ENCODE results near the gene NUDT12.

NUDT12 gene

DNA sequence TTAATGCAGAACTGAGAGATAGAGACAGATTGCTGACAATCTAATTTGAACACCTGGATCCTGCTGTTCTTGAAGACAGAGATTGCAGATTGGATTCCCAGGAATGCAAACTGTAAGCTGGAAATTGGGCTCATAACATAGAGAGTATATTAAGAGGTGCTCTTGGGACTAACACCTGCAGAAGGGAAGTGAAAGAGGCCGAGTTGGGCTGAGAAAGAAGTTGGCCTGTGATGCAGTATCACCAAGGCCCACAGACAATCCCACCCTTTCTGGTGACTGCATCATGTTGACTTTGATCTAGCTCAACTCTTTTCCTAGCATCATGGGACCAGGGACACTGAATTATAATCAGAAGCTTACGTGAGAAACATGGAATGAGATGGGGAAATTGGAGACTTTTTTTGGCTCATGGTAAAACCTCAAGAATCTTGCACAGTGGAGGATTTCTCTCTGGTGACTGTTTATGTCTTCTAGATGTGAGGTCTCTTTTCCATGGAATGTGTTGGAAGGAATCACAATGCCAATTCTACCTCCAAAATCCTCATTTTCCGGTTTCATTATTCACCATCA lies 36.5 kb upstream of the NUDT12 start:
- Mint-ChIP-seq H3K36me3 (ENCODE audit: low read depth) (no peaks in the 10 kb centered on the region), H3K9me3 (no peaks in the 10 kb centered on the region), H3K4me3 (no peak overlapping the region), H3K27me3 (ENCODE audit: low read depth) (no peaks in the 10 kb centered on the region), H3K4me1 (no peaks in the 10 kb centered on the region), H3K27ac (no peak overlapping the region)
- TF ChIP-seq, protein P1, sequence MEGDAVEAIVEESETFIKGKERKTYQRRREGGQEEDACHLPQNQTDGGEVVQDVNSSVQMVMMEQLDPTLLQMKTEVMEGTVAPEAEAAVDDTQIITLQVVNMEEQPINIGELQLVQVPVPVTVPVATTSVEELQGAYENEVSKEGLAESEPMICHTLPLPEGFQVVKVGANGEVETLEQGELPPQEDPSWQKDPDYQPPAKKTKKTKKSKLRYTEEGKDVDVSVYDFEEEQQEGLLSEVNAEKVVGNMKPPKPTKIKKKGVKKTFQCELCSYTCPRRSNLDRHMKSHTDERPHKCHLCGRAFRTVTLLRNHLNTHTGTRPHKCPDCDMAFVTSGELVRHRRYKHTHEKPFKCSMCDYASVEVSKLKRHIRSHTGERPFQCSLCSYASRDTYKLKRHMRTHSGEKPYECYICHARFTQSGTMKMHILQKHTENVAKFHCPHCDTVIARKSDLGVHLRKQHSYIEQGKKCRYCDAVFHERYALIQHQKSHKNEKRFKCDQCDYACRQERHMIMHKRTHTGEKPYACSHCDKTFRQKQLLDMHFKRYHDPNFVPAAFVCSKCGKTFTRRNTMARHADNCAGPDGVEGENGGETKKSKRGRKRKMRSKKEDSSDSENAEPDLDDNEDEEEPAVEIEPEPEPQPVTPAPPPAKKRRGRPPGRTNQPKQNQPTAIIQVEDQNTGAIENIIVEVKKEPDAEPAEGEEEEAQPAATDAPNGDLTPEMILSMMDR (IDR thresholded peaks at IDR 0.05; ENCODE audit: unreplicated experiment in 3 of 3) = no peak

DNA sequence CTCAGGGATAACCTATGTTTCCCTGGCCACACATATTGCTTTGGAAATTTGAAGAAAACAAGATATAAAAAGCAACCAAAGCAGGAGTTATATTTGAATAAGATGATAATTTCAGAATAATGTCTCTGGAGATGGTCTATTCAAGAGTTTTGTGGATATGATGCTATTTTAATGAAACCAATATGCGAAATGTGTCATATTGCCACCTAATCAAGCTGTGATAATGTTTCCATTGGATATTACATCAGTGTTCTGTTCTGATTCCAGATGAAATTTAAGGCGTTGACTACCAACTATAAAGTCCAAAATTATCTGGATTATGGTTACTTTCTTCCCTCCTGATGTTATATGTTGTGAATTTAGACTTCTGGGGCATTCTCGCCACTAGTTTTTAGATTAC lies 27.6 kb upstream of the NUDT12 start:
- TF ChIP-seq, protein P1 (IDR thresholded peaks at IDR 0.05; ENCODE audit: unreplicated experiment in 3 of 3) = no peak
- Mint-ChIP-seq H3K36me3 (ENCODE audit: low read depth) (no peaks in the 10 kb centered on the region), H3K27me3 (ENCODE audit: low read depth) (no peaks in the 10 kb centered on the region), H3K4me1 (no peaks in the 10 kb centered on the region), H3K4me3 (no peak overlapping the region), H3K27ac (no peak overlapping the region), H3K9me3 (no peaks in the 10 kb centered on the region)

DNA sequence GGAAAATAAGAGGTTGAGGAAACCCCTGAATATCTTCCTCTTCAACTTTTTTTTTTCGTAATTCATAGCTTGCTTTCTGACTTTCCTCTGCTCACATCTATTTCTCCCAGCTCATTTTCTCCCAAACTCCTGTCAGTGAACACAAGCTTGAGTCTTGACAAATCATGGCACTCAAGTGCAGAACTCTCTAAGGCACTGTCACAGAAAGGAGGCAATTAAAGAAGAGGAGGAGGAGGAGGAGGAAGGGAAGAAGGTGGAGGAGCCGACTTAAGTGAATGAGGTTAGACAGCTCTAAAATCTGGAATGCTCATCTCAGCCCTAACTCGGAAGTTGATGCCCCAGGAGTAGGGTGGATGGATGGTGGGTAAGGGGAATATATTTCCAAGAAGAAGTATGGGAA lies 27.2 kb upstream of the NUDT12 start:
- no peaks in the 10 kb centered on the region for H3K27me3 Mint-ChIP-seq (ENCODE audit: low read depth)
- no peaks in the 10 kb centered on the region for H3K4me1 Mint-ChIP-seq
- H3K4me3 Mint-ChIP-seq = no peak overlapping the region
- no peaks in the 10 kb centered on the region for H3K9me3 Mint-ChIP-seq
- TF ChIP-seq, protein P1 (IDR thresholded peaks at IDR 0.05; ENCODE audit: unreplicated experiment in 3 of 3) = no peak
- no peak overlapping the region for H3K27ac Mint-ChIP-seq
- no peaks in the 10 kb centered on the region for H3K36me3 Mint-ChIP-seq (ENCODE audit: low read depth)

DNA sequence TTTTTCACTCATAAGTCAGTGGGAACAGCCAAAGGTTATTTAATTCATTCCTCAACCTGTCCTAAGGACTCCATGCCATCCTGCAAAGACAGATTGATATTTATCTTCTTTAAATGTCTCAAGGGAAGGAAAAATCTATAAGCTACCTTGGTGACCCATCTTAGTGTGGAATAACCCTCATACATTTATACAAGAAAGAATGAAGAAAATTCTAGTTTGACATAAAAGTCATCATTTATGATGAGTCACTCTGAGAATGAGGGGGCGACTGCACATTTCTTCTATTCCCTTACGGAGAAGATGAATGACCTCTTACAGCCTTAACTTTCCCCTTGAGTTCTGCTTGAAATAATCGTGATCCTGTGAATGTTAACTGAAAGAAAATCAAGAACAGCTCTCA lies 26.8 kb upstream of the NUDT12 start:
- H3K27me3 Mint-ChIP-seq (ENCODE audit: low read depth) = no peaks in the 10 kb centered on the region
- no peak overlapping the region for H3K27ac Mint-ChIP-seq
- H3K4me3 Mint-ChIP-seq = no peak overlapping the region
- no peaks in the 10 kb centered on the region for H3K36me3 Mint-ChIP-seq (ENCODE audit: low read depth)
- H3K9me3 Mint-ChIP-seq = no peaks in the 10 kb centered on the region
- TF ChIP-seq, protein P1 (IDR thresholded peaks at IDR 0.05; ENCODE audit: unreplicated experiment in 3 of 3) = no peak
- no peaks in the 10 kb centered on the region for H3K4me1 Mint-ChIP-seq

DNA sequence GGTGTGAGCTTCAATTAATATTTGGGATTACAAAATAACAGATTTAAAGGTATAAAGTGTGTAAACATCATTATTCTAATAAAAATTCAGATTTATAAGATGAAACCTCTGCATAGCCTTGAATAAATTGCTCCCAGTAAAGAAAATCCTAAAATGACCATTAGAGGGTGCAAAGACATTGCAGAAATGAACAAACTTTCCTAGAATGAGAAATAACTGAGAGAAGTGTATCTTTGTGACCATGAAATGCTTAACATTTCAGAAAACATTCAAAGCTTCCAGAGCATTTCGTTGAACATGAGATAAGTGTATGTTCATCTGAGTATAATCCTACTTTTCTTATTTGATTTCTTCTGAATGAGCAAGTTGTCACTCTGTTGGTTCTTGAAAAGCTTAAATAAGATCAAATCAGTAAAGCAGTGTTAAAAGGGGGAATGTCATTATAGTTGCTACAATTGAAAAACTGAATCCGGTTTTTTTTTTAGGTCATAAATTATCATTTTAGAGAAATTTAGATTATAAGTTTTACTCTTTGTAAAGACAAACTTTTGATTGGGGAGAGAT lies 24.7 kb upstream of the NUDT12 start:
- TF ChIP-seq, protein P1 (IDR thresholded peaks at IDR 0.05; ENCODE audit: unreplicated experiment in 3 of 3) = peak; percentile 52 to 78 (median 67)
- Mint-ChIP-seq H3K4me1 (no peaks in the 10 kb centered on the region), H3K27me3 (ENCODE audit: low read depth) (no peaks in the 10 kb centered on the region), H3K9me3 (no peaks in the 10 kb centered on the region), H3K27ac (no peak overlapping the region), H3K4me3 (no peak overlapping the region), H3K36me3 (ENCODE audit: low read depth) (no peaks in the 10 kb centered on the region)

DNA sequence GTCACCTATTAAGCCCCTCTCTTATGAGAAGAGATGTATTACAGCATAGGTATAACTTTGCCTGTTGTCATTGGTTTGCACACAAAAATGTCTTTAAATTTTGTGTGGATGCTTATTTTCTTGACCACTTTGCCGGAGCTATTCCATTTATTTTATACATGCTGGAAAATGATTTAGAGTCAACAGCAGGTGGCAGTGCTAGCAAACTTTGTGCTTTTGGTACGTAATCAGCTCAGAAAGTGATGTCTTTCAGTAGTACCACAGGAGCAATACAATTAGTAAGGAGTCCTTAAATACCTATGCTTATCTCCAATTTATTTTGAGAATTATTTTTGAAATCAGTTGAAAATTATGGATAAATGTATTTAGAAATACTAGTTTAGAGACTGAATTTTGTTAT lies 19.8 kb upstream of the NUDT12 start:
- no peaks in the 10 kb centered on the region for H3K9me3 Mint-ChIP-seq
- H3K4me1 Mint-ChIP-seq = no peaks in the 10 kb centered on the region
- no peak overlapping the region for H3K4me3 Mint-ChIP-seq
- no peak overlapping the region for H3K27ac Mint-ChIP-seq
- no peaks in the 10 kb centered on the region for H3K36me3 Mint-ChIP-seq (ENCODE audit: low read depth)
- H3K27me3 Mint-ChIP-seq (ENCODE audit: low read depth) = no peaks in the 10 kb centered on the region
- TF ChIP-seq, protein P1 (IDR thresholded peaks at IDR 0.05; ENCODE audit: unreplicated experiment in 3 of 3) = peak; percentile 49 to 62 (median 59)

All from nephron (organoid).